ENCODE measurements around the gene TENT5C.

Gene TENT5C

GRCh38 chr1:117657949-117658660 lies 52.3 kb downstream of the TENT5C start:
- DNase-seq: no peak

DNA sequence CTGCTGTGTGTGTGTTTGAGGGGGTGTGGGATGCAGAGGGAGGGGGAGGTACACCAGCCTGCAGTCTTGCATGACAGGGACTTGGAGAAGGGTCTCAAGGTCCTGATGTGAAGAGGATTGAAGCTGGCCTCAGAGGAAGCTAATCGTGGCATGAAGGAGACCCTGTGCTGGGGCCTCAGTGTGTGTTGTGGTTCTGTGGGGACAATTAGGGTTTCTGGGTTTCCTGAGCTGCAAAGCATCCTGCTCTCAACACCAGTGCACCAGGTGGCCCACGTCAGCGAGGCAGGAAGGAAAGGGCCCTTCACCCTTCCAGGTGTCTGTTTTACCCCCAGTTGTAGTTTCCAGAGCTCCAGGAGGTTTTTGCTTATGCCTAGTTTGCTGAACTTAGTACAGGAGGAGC lies 52.8 kb downstream of the TENT5C start:
- DNase-seq: no peak

- DNase-seq: no peak
Measured at GRCh38 chr1:117659550-117660270, 53.9 kb downstream of the TENT5C start.

DNA sequence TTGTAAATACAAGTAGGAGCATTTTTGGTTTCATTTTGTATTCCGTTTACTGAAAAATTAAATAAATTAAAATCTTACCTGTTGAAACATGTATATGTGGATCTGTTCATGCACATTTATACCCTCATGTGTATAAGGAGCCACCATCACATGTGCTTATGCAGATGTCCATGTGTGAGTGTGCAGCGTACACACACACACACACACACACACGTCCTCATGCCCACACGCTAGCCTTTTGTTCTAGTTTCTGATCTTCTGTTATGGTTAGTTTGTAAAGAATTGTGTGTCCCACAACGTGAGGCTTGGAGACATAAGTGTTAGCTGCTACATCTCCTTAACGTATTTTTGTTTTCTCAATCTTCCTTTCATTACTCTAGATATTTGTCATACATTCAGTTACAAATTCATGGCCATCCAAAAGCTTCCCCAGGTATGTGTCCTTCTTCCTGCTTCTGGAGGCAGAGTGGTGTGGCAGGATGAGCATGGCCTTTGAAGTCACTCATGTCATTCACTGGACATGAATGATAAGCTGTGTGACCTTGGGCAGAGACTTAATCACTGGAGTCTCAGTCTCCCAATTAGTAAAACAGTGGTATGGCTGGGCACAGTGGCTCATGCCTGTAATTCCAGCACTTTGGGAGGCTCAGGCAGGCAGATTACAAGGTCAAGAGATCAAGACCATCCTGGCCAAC lies 54.6 kb downstream of the TENT5C start:
- DNase-seq: no peak

- no peak for DNase-seq
Measured at GRCh38 chr1:117661027-117661426, 55.2 kb downstream of the TENT5C start.

DNA sequence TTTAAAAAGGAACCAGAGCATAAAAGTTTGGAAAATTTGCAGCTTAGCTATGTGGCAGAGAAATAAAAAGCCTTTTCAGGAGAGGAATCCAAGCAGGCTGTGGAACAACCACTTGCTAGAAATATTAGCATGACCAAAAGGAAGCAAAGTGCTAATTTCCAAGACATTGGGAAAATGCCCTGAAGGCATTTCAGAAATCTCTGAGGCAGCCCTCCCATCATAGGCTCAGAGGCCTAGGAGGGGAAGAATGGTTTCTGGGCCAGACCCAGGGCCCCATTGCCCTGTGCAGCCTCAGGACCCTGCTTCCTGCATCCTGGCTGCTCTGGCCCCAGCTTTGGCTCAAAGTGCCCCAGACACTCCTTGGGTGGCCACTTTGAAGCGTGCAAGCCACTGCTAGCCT lies 56.8 kb downstream of the TENT5C start:
- no peak for DNase-seq

DNA sequence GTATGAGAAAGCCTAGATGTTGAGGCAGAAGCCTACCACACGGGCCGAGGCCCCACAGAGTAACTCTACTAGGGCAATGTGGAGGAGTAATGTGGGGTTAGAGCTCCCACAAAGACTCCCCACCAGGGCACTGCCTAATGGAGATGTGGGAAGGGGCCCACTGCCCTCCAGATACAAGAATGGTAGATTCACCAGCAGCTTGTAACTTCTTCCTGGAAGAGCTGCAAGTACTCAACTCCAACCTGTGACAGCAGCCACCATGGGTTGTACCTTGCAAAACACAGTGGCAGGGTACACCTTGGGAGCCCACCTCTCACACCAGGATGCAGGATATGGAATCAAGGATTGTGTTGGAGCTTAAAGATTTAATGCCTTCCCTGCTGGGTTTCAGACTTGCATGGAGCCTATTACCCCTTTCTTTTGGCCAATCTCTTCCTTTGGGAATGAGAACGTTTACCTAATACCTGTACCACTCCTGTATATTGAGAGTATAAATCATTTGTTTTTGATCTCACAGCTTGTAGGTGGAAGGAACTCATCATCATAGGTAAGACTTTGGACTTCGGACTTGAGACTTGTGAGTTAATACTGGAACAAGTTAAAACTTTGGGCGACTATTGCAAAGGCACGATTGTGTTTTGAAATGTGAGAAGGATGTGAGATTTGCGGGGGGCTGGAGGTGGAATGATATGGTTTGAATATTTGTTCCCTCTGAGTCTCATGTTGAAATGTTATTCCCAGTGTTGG lies 57.5 kb downstream of the TENT5C start:
- DNase-seq: no peak

GRCh38 chr1:117664314-117664713 lies 58.5 kb downstream of the TENT5C start:
- no peak for DNase-seq

DNA sequence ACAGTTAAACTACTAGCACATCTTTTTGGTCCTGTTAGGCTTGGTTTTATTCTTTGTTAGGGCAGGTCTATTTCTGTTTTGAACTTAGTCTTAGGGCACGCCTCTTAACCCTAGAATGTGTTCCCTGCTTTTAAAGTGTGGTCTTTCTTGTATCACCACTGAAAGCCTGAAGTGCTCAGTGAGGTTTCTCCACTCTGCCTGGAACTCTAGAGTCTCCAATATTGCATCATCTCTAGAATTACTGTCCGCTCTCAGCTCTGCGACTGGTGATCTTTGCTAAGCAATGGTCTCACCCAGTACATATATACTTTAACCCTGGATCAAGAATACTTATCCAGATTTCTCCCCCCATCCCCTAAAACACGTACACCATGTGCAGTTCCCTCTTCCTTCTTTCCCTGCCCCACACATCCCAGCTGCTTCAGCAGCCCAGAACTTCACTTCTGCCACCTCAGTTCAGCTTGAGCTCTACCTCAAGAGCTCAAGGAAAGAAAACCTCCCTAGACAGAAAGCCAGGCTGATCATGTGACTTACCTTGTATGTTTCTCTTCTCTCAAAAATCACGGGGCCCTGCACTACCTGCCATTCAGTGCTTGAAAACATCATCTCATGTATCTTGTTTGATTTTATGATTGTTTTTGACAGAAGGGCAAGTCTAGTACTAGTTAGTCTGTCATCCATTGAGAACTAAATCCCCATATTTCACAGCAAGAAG lies 59.9 kb downstream of the TENT5C start:
- no peak for DNase-seq

- DNase-seq: no peak
Measured at GRCh38 chr1:117669572-117669971, 63.7 kb downstream of the TENT5C start.

- DNase-seq: no peak
Measured at GRCh38 chr1:117670976-117671780, 65.3 kb downstream of the TENT5C start.

GRCh38 chr1:117671781-117672501 lies 66.1 kb downstream of the TENT5C start:
- DNase-seq: no peak

- DNase-seq: no peak
Measured at GRCh38 chr1:117672756-117673155, 66.9 kb downstream of the TENT5C start.

GRCh38 chr1:117673405-117673804 lies 67.6 kb downstream of the TENT5C start:
- DNase-seq: no peak

DNA sequence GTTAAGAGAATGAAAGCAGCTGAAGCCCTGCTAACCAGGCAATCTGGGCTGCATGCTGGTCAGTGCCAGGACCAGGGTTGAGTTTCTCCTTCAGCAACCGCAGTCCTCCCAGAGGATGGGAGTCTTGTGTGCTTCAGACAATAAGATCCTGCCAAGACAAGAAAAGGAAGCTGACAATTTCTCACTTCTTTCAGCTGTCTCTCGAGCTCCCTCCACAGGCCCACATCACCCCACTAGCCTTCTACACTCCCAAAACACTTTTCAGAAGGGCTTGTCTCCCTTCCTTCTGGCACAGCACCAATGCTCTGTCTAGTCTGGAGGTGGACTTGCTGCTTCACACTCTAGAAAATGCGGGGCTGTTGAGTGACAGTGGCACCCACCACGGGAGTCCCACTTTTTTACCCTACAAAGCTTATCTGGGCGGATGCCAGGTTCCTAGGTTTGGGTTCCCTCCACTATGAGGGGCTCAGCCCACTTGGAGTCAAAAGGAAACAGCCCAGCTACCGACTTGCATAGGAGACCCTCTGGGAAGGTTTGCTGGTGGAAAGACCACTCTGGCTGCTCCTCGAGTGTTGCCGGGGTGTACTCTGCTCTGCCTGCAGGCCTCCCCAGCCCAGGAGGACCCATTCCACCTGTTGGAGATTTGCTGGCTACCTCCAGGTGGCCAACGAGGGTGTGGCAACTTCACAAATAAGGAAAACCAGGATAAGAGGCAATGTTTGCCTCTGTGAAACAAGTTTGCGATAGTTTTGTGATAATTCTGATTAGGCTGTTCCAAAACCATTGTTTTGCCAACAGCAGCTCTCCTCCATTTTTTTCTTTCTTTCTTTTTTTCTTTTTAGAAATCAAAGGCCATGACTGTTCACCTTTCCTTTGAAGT lies 68.9 kb downstream of the TENT5C start:
- DNase-seq: no peak

- DNase-seq: no peak
Measured at GRCh38 chr1:117675907-117676430, 70.1 kb downstream of the TENT5C start.

- DNase-seq: no peak
Measured at GRCh38 chr1:117676615-117677130, 70.8 kb downstream of the TENT5C start.
